Measurements from ENCODE around the gene FAM114A1.

Gene FAM114A1

DNA sequence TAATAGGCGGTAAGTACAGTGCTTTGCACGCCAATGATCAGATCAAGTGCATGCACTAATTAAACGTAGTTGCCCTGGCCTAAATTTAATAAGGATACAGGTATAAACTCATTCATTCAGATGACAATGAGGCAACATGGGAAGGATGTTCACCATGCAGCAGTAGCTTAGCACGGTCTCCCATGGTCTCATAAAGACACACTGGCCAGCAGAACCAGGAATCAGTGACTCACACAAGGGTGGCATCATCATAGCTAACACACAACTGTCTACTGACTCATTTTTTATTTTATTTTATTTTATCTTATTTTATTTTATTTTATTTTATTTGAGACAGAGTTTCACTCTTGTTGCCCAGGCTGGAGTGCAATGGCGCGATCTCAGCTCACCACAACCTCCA lies 121.9 kb downstream of the FAM114A1 start:
- FAIRE-seq (no peak), DNase-seq (ENCODE audit: insufficient read length, low spot score) (no peak)
- TF ChIP-seq, protein P1, sequence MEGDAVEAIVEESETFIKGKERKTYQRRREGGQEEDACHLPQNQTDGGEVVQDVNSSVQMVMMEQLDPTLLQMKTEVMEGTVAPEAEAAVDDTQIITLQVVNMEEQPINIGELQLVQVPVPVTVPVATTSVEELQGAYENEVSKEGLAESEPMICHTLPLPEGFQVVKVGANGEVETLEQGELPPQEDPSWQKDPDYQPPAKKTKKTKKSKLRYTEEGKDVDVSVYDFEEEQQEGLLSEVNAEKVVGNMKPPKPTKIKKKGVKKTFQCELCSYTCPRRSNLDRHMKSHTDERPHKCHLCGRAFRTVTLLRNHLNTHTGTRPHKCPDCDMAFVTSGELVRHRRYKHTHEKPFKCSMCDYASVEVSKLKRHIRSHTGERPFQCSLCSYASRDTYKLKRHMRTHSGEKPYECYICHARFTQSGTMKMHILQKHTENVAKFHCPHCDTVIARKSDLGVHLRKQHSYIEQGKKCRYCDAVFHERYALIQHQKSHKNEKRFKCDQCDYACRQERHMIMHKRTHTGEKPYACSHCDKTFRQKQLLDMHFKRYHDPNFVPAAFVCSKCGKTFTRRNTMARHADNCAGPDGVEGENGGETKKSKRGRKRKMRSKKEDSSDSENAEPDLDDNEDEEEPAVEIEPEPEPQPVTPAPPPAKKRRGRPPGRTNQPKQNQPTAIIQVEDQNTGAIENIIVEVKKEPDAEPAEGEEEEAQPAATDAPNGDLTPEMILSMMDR (IDR thresholded peaks at IDR 0.05; ENCODE audit: insufficient read depth, missing control alignments), result no peak

GRCh38 chr4:38990241-38990640 lies 122.6 kb downstream of the FAM114A1 start:
- no peak for FAIRE-seq
- TF ChIP-seq, protein P1 (IDR thresholded peaks at IDR 0.05; ENCODE audit: insufficient read depth, missing control alignments), result no peak
- DNase-seq (ENCODE audit: insufficient read length, low spot score), result no peak

GRCh38 chr4:38993683-38994082 lies 126.1 kb downstream of the FAM114A1 start:
- FAIRE-seq, result no peak
- TF ChIP-seq, protein P1 (IDR thresholded peaks at IDR 0.05; ENCODE audit: insufficient read depth, missing control alignments), result peak; percentile 2
- no peak for DNase-seq (ENCODE audit: insufficient read length, low spot score)

DNA sequence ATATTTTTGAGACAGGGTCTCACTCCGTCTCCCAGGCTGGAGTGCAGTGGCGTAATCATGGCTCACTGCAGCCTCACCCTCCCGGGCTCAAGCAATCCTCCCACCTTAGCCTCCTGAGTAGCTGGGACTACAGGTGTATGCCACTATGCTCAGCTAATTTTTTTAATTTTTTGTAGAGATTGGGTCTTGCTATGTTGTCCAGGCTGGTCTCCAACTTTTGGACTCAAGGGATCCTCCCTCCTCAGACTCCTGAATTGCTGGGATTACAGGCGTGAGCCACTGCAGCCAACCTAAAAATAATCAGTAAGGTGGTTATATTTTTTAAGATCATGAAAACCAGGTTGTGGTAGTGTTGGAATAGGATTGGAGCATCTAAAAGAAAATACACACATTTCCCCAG lies 126.5 kb downstream of the FAM114A1 start:
- FAIRE-seq (no peak), DNase-seq (ENCODE audit: insufficient read length, low spot score) (no peak)
- TF ChIP-seq, protein P1 (IDR thresholded peaks at IDR 0.05; ENCODE audit: insufficient read depth, missing control alignments), result no peak
